ENCODE results near the gene IER5L.

- TF ChIP-seq MAX (IDR thresholded peaks at IDR 0.05; ENCODE audit: low read depth, low read length) (no peak), CTCF (IDR thresholded peaks at IDR 0.05; ENCODE audit: low read depth, low read length) (no peak), POLR2A (IDR thresholded peaks at IDR 0.05; ENCODE audit: extremely low read depth, insufficient read length) (no peak)
These were observed 16.6 kb downstream of the IER5L start for GRCh38 chr9:129161534-129161837.
